ENCODE measurements around the gene ZNF277. TPM values are rescaled to one million over a fixed set of nuclear protein-coding genes. Genes with fewer than 3 reads are reported as not detected.

The ZNF277 gene, protein sequence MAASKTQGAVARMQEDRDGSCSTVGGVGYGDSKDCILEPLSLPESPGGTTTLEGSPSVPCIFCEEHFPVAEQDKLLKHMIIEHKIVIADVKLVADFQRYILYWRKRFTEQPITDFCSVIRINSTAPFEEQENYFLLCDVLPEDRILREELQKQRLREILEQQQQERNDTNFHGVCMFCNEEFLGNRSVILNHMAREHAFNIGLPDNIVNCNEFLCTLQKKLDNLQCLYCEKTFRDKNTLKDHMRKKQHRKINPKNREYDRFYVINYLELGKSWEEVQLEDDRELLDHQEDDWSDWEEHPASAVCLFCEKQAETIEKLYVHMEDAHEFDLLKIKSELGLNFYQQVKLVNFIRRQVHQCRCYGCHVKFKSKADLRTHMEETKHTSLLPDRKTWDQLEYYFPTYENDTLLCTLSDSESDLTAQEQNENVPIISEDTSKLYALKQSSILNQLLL
- 10 to 100 TPM; 15.1 to 25.3 (median 20.3) TPM for total RNA-seq
- 10 to 100 TPM; 13.6 to 17.4 TPM for polyA plus RNA-seq

DNA sequence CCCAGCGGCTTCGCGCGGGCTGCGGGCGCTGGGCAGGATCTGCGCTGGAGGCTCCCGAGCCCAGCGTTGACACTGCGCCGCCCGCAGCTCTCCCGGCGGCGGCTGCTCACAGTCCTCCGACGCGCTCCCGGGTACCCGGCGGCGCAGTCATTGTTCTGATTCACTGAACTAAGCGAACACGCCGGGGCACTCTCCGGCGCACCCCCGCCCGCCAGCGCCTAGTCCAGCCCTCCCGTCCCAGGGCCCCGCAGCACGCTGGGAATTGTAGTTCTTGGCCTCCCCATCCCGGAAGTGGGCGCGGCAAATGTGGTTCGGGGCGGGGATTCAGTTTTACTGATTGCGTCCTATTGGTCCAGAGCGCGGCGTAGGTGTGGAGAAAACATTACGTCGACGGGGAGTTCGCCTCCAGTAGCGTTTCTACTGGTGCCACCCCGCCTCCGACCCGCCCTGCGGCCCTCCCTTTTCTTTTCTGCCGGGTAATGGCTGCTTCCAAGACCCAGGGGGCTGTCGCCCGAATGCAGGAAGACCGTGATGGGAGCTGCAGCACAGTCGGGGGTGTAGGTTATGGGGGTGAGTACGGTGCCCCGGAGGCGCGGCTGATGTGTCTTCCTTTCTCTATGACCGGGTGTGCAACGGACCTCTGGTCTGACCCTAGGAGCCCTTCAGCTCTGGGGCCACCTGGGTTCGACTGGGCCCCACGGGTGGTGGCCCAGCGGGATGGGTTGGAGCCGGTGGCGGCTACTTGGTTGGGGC, at the start of gene ZNF277, which contains the start of gene DOCK4:
Gene ZNF277 (plus strand): TSS at position 458 of the 753 bp plus-strand sequence. CDS start 22 bp downstream, at position 480.
Gene DOCK4 (minus strand): TSS at position 162 of the 753 bp plus-strand sequence. CDS start 261 bp downstream, outside the sequence.
- H3K27ac ChIP-seq: peak within 1 kb of the TSS; percentile 79 to 92 (median 84)
- no peaks in the 10 kb centered on the region for H3K36me3 ChIP-seq
- TF ChIP-seq, protein P1, sequence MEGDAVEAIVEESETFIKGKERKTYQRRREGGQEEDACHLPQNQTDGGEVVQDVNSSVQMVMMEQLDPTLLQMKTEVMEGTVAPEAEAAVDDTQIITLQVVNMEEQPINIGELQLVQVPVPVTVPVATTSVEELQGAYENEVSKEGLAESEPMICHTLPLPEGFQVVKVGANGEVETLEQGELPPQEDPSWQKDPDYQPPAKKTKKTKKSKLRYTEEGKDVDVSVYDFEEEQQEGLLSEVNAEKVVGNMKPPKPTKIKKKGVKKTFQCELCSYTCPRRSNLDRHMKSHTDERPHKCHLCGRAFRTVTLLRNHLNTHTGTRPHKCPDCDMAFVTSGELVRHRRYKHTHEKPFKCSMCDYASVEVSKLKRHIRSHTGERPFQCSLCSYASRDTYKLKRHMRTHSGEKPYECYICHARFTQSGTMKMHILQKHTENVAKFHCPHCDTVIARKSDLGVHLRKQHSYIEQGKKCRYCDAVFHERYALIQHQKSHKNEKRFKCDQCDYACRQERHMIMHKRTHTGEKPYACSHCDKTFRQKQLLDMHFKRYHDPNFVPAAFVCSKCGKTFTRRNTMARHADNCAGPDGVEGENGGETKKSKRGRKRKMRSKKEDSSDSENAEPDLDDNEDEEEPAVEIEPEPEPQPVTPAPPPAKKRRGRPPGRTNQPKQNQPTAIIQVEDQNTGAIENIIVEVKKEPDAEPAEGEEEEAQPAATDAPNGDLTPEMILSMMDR (IDR thresholded peaks at IDR 0.05): no peak
- ATAC-seq (peak; percentile 90 to 95 (median 92)), FAIRE-seq (peak; percentile 92), DNase-seq (peak; percentile 98 to 100 (median 99))
- 0% methylated on average over 56 to 67 of the region's 67 CpGs for WGBS, 2 donors
- H3K4me1 ChIP-seq: peaks cover 0 to 18% (median 3%) of the 10 kb centered on the region in 3 donors
- peak within 1 kb of the TSS; percentile 76 to 89 (median 84) for H3K4me3 ChIP-seq
- H3K27me3 ChIP-seq: no peaks in the 10 kb centered on the region
- H3K9me3 ChIP-seq: no peaks in the 10 kb centered on the region
- intact Hi-C loops (cut with DNase I): no loop called here

DNA sequence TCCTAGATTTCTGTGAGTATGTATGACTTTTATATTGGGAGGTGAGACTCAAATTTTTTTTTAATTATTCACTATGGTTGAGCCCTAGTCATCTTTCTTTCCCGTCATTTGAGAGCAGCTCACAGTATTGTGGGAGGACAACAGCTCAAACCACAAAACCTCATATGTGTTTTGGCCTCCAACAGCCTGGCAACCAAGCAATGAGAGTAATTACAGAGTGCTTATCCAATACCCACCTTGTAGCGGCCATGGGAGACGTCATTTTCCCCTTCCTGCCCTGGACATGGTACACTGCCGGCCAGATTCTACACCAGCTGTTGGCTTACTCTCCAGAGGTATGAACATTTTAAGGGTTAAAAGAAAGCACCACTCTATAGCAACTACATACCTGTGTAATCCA, 49.4 kb upstream of the ZNF277 start:
- no peaks in the 10 kb centered on the region for H3K36me3 ChIP-seq

DNA sequence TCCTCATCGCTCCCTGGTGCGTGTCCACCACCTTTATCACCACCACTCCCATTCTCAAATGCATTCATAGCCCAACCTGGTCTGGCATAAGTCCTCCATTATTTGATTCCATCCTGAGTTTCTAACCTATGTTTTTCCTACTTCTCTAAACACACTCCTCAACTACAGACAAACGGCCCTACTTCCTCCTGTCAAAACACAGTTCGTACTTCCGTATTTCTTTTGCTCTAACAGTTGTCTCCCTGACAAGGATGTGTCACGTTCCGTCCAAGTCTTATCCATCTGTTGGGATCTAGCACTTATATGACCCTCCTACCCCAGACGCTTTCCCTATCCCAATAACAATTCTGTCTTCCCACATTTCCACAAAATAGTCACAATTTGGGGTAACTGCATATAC, 47.1 kb upstream of the ZNF277 start:
- DNase-seq: no peak
- Histone ChIP-seq H3K27ac (no peak overlapping the region), H3K4me1 (peaks cover 0 to 21% (median 7%) of the 10 kb centered on the region in 3 donors), H3K27me3 (no peaks in the 10 kb centered on the region), H3K36me3 (no peaks in the 10 kb centered on the region), H3K4me3 (no peak overlapping the region), H3K9me3 (no peaks in the 10 kb centered on the region)
- WGBS, 2 donors: 88 to 93% methylated on average over 8 of the region's 8 CpGs
- TF ChIP-seq, protein P1 (IDR thresholded peaks at IDR 0.05): no peak
- peak in 1 of 4 donors; percentile 19 for ATAC-seq
- no peak for FAIRE-seq
- intact Hi-C loops (cut with DNase I): no loop called here

More for the DNA sequence above, 49.4 kb upstream of the ZNF277 start:
- H3K9me3 ChIP-seq: no peaks in the 10 kb centered on the region
- no peaks in the 10 kb centered on the region for H3K27me3 ChIP-seq
- WGBS, 2 donors: 64 to 73% methylated on average over 4 of the region's 4 CpGs
- ATAC-seq: no peak
- H3K27ac ChIP-seq: no peak overlapping the region
- no peak for DNase-seq
- intact Hi-C loops (cut with DNase I): no loop called here
- TF ChIP-seq, protein P1 (IDR thresholded peaks at IDR 0.05): no peak
- no peak overlapping the region for H3K4me3 ChIP-seq
- H3K4me1 ChIP-seq: peaks cover 0 to 20% (median 7%) of the 10 kb centered on the region in 3 donors
- FAIRE-seq: no peak

DNA sequence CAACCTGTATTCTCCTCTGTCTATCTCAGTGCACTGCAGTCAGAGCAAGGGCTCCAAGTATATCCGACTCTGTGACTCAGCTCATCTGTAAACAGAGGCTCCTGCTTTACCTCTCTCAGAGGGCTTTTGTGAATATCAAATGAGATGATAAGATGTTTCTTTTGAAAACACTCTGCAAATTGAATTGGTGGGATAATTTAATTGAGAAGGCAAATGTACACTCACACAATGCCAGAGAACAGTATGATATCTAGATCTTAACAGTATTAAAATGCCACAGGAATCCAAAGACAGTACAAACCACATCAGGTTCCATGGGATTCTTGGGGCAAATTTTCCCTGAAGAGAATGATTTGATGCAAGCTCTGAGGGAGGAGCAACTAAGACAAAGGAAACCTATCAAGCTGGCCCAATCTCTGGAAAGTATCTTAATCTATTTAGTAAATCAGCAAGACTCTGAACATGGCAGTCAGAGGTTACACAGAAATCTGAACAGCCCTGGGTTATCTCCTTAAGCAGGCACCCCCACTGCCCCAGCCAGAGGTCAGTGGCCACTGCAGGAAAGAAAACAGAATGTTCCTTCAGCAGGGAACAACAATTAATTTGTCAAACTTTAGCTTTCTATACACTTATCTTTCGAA, 46.2 kb upstream of the ZNF277 start:
- Histone ChIP-seq H3K36me3 (no peaks in the 10 kb centered on the region), H3K4me3 (no peak overlapping the region), H3K9me3 (no peaks in the 10 kb centered on the region), H3K27ac (peak overlapping the region in 2 of 4 donors; percentile 17 to 25), H3K27me3 (no peaks in the 10 kb centered on the region), H3K4me1 (peaks cover 0 to 21% (median 7%) of the 10 kb centered on the region in 3 donors)
- TF ChIP-seq, protein P1 (IDR thresholded peaks at IDR 0.05): no peak
- ATAC-seq: peak; percentile 36 to 46 (median 40)
- no peak for DNase-seq
- intact Hi-C loops (cut with DNase I): no loop called here
- WGBS, 2 donors: 36% methylated on average over 2 of the region's 2 CpGs
- FAIRE-seq: no peak
